ENCODE data around the gene MALSU1. TPM values are rescaled to one million over a fixed set of nuclear protein-coding genes. Genes with fewer than 3 reads are reported as not detected.

Gene MALSU1
- total RNA-seq, 1 donor from 2014 or later: 40.9 TPM

DNA sequence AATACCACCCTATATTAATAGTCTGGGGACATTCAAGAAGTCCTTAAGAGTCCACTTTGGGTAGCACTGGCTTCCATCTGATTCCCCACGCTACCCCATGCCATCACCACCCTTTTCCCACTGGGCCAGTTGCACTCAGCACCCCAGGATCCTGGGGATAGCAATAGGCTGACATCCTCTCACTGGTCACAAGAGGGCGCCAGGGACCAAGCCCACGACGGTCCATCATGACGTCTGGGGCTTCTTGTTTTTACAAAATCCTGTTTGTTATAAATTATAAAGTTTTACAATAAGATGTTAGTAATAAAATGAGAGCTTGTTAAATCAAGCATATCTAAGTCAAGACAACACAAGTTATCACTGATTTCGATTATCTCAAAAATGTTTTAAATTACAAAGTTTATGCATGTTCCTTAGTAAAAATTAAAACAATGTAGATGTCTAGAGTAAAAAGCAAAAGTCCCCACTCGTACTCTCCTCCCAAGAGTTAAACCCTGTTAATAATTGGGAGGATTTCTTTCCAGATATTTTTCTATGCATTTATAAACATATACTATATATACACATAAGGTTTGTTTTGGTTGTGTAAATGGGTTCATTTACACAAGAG lies 37.2 kb upstream of the MALSU1 start:
- TF ChIP-seq, protein P1, sequence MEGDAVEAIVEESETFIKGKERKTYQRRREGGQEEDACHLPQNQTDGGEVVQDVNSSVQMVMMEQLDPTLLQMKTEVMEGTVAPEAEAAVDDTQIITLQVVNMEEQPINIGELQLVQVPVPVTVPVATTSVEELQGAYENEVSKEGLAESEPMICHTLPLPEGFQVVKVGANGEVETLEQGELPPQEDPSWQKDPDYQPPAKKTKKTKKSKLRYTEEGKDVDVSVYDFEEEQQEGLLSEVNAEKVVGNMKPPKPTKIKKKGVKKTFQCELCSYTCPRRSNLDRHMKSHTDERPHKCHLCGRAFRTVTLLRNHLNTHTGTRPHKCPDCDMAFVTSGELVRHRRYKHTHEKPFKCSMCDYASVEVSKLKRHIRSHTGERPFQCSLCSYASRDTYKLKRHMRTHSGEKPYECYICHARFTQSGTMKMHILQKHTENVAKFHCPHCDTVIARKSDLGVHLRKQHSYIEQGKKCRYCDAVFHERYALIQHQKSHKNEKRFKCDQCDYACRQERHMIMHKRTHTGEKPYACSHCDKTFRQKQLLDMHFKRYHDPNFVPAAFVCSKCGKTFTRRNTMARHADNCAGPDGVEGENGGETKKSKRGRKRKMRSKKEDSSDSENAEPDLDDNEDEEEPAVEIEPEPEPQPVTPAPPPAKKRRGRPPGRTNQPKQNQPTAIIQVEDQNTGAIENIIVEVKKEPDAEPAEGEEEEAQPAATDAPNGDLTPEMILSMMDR (IDR thresholded peaks at IDR 0.05): peak; percentile 97
- no peak for DNase-seq (ENCODE audit: low spot score)
- Mint-ChIP-seq H3K4me1 (ENCODE audit: low read depth) (peaks cover 8% of the 10 kb centered on the region), H3K27ac (ENCODE audit: unreplicated experiment) (no peak overlapping the region), H3K4me3 (ENCODE audit: unreplicated experiment) (no peak overlapping the region), H3K27me3 (ENCODE audit: low read depth) (no peaks in the 10 kb centered on the region), H3K36me3 (ENCODE audit: low read depth) (peaks cover 30% of the 10 kb centered on the region), H3K9me3 (ENCODE audit: low read depth) (no peaks in the 10 kb centered on the region)

DNA sequence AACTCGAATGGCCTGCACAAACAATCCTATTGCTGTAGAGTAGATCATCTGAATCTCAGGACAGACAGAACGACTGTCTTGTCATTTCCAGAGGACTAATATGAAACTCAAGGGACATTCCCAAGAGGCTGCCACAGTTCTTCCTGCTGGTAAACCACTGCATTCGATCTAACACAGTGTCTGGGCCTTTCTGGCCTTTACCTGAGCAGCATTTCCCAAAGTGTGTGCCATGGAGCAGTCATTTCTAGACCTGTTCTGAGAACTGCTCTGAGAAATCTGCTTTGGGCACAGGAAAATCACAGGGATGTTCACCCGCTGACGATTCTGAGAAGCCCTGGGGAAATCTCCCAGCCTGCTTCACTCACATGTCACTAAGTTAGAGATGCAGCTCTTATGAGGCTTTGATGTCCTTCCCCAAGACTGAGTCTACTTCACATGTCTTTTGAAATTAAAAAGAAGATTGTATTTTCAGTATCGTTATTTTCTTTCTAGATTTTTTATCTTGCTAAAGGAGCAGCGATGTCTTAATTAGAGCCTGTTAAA lies 34.2 kb upstream of the MALSU1 start:
- TF ChIP-seq, protein P1 (IDR thresholded peaks at IDR 0.05): no peak
- no peaks in the 10 kb centered on the region for H3K4me1 Mint-ChIP-seq (ENCODE audit: low read depth)
- no peak for DNase-seq (ENCODE audit: low spot score)
- H3K9me3 Mint-ChIP-seq (ENCODE audit: low read depth): no peaks in the 10 kb centered on the region
- H3K27me3 Mint-ChIP-seq (ENCODE audit: low read depth): no peaks in the 10 kb centered on the region
- no peak overlapping the region for H3K27ac Mint-ChIP-seq (ENCODE audit: unreplicated experiment)
- peaks cover 25% of the 10 kb centered on the region for H3K36me3 Mint-ChIP-seq (ENCODE audit: low read depth)
- H3K4me3 Mint-ChIP-seq (ENCODE audit: unreplicated experiment): no peak overlapping the region

DNA sequence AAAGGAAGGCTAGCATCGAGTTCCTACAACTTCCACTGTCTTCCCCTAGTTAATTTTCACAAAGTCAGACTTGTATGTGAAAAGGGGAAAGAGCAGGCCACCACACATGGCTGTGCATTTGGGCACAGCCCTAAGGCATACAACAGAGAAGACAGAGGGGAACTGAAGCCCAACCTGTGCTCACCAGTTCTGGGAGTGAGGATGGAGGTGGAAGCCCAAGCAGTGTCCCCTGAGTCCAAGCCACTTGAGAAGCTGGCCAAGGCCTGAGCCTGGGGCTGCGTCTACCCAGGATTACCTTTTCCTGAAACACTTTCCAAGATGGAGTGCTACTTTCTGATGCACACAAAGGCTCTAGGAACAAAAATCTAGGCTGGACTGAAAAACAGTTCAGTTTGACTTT lies 32.2 kb upstream of the MALSU1 start:
- DNase-seq (ENCODE audit: low spot score): no peak
- Mint-ChIP-seq H3K27ac (ENCODE audit: unreplicated experiment) (no peak overlapping the region), H3K36me3 (ENCODE audit: low read depth) (peaks cover 19% of the 10 kb centered on the region), H3K27me3 (ENCODE audit: low read depth) (no peaks in the 10 kb centered on the region), H3K4me3 (ENCODE audit: unreplicated experiment) (no peak overlapping the region), H3K4me1 (ENCODE audit: low read depth) (no peaks in the 10 kb centered on the region), H3K9me3 (ENCODE audit: low read depth) (no peaks in the 10 kb centered on the region)
- TF ChIP-seq, protein P1 (IDR thresholded peaks at IDR 0.05): no peak

DNA sequence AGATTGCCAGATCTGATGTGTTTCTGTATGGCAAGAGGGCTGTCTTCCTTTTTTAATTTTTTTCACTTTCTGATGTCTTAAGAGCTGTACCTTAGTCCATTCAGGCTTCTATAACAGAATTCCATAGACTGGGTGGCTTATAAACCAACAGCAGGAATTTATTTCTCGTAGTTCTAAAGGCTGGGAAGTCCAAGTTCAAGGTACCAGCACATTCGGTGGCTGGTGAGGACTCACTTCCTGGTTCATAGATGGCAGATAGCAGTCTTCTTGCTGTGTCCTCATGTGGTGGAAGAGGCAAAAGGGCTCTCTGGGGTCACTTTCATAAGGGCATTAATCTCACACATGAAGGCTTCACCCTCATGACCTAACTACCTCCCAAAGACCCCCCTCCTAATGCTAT lies 31.8 kb upstream of the MALSU1 start:
- Mint-ChIP-seq H3K4me3 (ENCODE audit: unreplicated experiment) (no peak overlapping the region), H3K9me3 (ENCODE audit: low read depth) (no peaks in the 10 kb centered on the region), H3K27ac (ENCODE audit: unreplicated experiment) (no peak overlapping the region), H3K27me3 (ENCODE audit: low read depth) (no peaks in the 10 kb centered on the region), H3K4me1 (ENCODE audit: low read depth) (no peaks in the 10 kb centered on the region), H3K36me3 (ENCODE audit: low read depth) (peaks cover 19% of the 10 kb centered on the region)
- TF ChIP-seq, protein P1 (IDR thresholded peaks at IDR 0.05): no peak
- DNase-seq (ENCODE audit: low spot score): no peak

DNA sequence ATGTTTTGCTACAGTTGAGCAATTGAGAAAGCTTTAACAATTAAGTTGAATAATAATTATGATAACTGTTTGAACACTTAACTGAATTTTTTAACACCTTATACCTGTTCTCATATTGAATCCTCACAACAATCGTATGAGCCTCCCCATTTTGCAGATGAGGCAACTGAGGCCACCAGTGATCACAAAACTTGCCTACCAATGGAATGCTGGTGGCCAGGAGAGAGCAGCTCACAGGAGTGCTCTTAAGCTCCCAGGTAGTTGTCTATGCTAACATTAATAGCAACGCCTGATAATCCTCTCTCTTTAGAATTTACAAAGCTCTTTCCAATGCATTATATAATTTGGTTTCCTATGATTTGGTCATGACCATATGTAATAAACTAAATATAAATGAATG lies 31.0 kb upstream of the MALSU1 start:
- Mint-ChIP-seq H3K36me3 (ENCODE audit: low read depth) (peaks cover 19% of the 10 kb centered on the region), H3K27ac (ENCODE audit: unreplicated experiment) (no peak overlapping the region), H3K9me3 (ENCODE audit: low read depth) (no peaks in the 10 kb centered on the region), H3K4me3 (ENCODE audit: unreplicated experiment) (no peak overlapping the region), H3K4me1 (ENCODE audit: low read depth) (peaks cover 4% of the 10 kb centered on the region), H3K27me3 (ENCODE audit: low read depth) (no peaks in the 10 kb centered on the region)
- DNase-seq (ENCODE audit: low spot score): no peak
- TF ChIP-seq, protein P1 (IDR thresholded peaks at IDR 0.05): no peak

All from chondrocyte (in vitro differentiated cells).